Activated T-cell treated with anti-CD3 and anti-CD28 coated beads, Interleukin-2, amount 50 U/mL, for 48 hours (primary cell): ENCODE data around the gene APOL3.
"Not testable (repeated sequence)": the region's sequence is repeated elsewhere in the genome, so short reads cannot be mapped to it uniquely, and the experiment has no call there.

Experiments
- DNase-seq, 2 experiments: peaks; one replicate each; pipeline ENCODE4 v3.0.0-alpha.2; 2020

APOL3 gene

DNA sequence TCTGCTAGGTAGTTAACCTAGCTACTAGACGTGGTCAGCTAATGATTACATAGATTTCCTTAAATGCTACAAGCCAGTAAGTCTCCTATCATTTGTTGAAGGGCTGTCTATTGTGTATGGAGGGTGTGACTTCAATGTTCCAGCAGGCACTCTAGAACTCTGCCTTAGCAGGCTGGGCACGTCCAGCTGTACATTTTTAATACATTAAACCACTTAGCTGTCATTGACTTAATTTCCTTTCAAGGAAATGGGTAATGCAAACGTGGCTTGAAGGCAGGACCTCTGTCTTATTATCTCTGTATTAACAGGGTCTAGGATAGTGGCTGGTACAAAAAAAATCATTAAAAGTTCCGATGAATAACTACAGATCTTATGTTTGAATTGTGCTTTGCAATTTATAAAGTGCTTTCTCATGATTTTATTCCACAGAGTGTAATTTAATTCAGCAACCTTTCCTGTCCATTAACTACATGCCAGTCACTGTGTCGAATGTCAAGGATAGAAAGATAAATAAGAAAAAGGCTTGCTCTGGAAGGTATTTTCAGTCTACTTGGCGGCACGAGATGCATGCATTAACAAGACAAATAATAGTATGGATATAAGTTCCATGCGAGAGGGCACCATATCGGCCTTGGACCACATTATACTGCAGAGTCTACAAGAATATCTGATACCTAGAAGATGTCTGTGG is 60.3 kb downstream of the APOL3 start:
- DNase-seq: no peak

GRCh38 chr22:36099561-36099960 is 61.0 kb downstream of the APOL3 start:
- not testable (repeated sequence) for DNase-seq

DNA sequence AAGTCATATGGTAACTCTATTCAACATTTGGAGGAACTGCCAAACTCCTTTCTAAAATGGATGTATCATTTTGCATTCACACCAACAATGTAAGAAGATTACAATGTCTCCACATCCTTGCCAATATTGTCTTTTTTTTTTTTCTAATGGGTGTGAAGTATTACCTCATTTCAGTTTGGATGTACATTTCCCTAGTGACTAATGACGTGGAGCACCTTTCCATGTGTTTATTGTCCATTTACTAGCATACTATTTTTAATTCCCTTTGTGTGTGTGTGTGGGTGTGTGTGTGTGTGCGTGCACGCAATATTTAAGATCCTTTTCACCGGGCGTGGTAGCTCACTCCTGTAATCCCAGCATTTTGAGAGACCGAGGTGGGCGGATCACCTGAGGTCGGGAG is 62.7 kb downstream of the APOL3 start:
- DNase-seq: no peak

DNA sequence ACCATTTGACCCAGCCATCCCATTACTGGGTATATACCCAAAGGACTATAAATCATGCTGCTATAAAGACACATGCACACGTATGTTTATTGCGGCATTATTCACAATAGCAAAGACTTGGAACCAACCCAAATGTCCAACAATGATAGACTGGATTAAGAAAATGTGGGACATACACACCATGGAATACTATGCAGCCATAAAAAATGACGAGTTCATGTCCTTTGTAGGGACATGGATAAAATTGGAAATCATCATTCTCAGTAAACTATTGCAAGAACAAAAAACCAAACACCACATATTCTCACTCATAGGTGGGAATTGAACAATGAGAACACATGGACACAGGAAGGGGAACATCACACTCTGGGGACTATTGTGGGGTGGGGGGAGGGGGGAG is 69.8 kb downstream of the APOL3 start:
- DNase-seq: not testable (repeated sequence)
